Measurements from ENCODE around the gene OTULINL. TPM values are rescaled to one million over a fixed set of nuclear protein-coding genes. Genes with fewer than 3 reads are reported as not detected.

Gene OTULINL
- total RNA-seq, 1 donor from 2014 or later = 10.6 TPM

DNA sequence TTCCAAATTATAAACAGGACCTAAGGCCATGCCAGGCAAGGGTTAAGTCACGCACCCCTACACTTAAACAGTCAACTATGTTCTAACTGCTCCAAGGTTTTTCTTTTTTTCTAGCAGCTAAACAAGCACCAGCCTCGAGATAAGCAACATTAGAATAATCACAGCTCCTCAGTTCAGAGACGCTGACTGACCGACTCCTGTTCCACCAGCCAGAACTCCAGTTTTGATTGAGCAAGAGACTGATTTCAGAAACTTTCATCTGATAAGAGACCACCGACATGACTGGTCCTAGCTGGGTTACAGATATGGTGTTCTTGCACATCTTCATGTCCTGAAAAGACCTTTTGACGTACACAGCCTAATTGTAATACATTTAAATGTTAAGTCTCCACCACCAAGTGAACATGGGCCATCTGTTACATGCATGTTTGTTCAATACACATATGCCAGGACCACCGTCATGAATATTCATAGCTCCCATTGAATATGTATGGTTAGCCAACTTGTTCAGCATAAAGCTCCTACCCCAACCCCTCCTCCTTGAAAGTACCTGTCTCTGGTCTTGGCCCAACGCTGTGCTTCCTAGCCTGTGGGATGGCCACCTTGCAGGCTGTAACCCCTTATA lies 23.7 kb upstream of the OTULINL start:
- DNase-seq (ENCODE audit: low spot score) = no peak
- H3K36me3 ChIP-seq = no peaks in the 10 kb centered on the region
- no peaks in the 10 kb centered on the region for H3K79me2 ChIP-seq (ENCODE audit: low read depth)
- TF ChIP-seq, protein P1, sequence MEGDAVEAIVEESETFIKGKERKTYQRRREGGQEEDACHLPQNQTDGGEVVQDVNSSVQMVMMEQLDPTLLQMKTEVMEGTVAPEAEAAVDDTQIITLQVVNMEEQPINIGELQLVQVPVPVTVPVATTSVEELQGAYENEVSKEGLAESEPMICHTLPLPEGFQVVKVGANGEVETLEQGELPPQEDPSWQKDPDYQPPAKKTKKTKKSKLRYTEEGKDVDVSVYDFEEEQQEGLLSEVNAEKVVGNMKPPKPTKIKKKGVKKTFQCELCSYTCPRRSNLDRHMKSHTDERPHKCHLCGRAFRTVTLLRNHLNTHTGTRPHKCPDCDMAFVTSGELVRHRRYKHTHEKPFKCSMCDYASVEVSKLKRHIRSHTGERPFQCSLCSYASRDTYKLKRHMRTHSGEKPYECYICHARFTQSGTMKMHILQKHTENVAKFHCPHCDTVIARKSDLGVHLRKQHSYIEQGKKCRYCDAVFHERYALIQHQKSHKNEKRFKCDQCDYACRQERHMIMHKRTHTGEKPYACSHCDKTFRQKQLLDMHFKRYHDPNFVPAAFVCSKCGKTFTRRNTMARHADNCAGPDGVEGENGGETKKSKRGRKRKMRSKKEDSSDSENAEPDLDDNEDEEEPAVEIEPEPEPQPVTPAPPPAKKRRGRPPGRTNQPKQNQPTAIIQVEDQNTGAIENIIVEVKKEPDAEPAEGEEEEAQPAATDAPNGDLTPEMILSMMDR (IDR thresholded peaks at IDR 0.05) = no peak
- TF ChIP-seq EZH2 (IDR thresholded peaks at IDR 0.05) = no peak
- no peak for TF ChIP-seq EZH2phosphoT487 (IDR thresholded peaks at IDR 0.05)
- H3K27ac Mint-ChIP-seq = no peak overlapping the region
- H3K4me1 ChIP-seq = peaks cover 5% of the 10 kb centered on the region
- no peaks in the 10 kb centered on the region for H3K9me3 Mint-ChIP-seq
- no peaks in the 10 kb centered on the region for H3K36me3 Mint-ChIP-seq
- H3K9ac ChIP-seq = no peak overlapping the region
- no peak overlapping the region for H2AFZ ChIP-seq (replicated peaks)
- peaks cover 3% of the 10 kb centered on the region for H3K27me3 Mint-ChIP-seq (ENCODE audit: insufficient read depth, low read depth)
- H3K27me3 ChIP-seq = no peaks in the 10 kb centered on the region
- no peak overlapping the region for H3K27ac ChIP-seq
- H3K4me2 ChIP-seq = no peak overlapping the region
- H4K20me1 ChIP-seq (ENCODE audit: low read depth) = no peaks in the 10 kb centered on the region
- no peaks in the 10 kb centered on the region for H3K4me1 Mint-ChIP-seq
- no peaks in the 10 kb centered on the region for H3K9me3 ChIP-seq (ENCODE audit: low read depth)
- no peaks in the 10 kb centered on the region for H3F3A ChIP-seq (ENCODE audit: low read depth)
- no peak overlapping the region for H3K4me3 Mint-ChIP-seq
- H3K4me3 ChIP-seq = no peak overlapping the region

DNA sequence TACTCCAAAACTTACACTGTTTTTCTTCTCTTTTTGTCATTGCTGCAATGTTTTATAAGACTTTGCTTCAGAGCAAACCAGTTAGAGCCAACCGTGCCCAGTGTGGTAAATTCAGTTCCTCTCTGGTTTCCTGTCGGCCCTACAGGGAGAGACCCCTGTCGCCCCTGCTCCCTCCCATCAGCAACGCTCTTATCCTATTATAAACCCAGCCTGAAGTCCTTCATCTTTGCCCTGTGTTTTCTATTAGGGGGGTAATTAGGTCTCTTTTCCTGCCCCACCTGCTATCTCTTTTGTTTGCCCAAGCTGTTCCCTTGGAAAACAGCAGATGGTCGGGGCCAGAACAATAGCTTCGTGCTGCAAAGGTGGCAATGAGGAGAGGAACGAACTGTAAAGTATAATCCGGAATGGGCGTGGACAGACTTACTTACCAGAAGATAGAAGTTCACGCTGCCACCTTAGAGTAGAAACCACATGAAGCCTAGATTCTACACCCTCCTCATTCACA lies 21.4 kb upstream of the OTULINL start:
- no peaks in the 10 kb centered on the region for H3K9me3 ChIP-seq (ENCODE audit: low read depth)
- H3K36me3 ChIP-seq = no peaks in the 10 kb centered on the region
- no peak overlapping the region for H3K9ac ChIP-seq
- H3K27ac ChIP-seq = no peak overlapping the region
- H3K4me1 Mint-ChIP-seq = no peaks in the 10 kb centered on the region
- H2AFZ ChIP-seq (replicated peaks) = no peak overlapping the region
- H3K4me3 ChIP-seq = no peak overlapping the region
- peaks cover 5% of the 10 kb centered on the region for H3K4me1 ChIP-seq
- H3F3A ChIP-seq (ENCODE audit: low read depth) = no peaks in the 10 kb centered on the region
- no peaks in the 10 kb centered on the region for H3K79me2 ChIP-seq (ENCODE audit: low read depth)
- no peak for TF ChIP-seq EZH2 (IDR thresholded peaks at IDR 0.05)
- no peak for TF ChIP-seq EZH2phosphoT487 (IDR thresholded peaks at IDR 0.05)
- TF ChIP-seq, protein P1 (IDR thresholded peaks at IDR 0.05) = no peak
- no peaks in the 10 kb centered on the region for H3K9me3 Mint-ChIP-seq
- H3K4me3 Mint-ChIP-seq = no peak overlapping the region
- H3K27me3 Mint-ChIP-seq (ENCODE audit: insufficient read depth, low read depth) = no peaks in the 10 kb centered on the region
- no peaks in the 10 kb centered on the region for H3K36me3 Mint-ChIP-seq
- DNase-seq (ENCODE audit: low spot score) = peak; percentile 9
- H3K4me2 ChIP-seq = no peak overlapping the region
- no peaks in the 10 kb centered on the region for H4K20me1 ChIP-seq (ENCODE audit: low read depth)
- no peak overlapping the region for H3K27ac Mint-ChIP-seq
- no peaks in the 10 kb centered on the region for H3K27me3 ChIP-seq

DNA sequence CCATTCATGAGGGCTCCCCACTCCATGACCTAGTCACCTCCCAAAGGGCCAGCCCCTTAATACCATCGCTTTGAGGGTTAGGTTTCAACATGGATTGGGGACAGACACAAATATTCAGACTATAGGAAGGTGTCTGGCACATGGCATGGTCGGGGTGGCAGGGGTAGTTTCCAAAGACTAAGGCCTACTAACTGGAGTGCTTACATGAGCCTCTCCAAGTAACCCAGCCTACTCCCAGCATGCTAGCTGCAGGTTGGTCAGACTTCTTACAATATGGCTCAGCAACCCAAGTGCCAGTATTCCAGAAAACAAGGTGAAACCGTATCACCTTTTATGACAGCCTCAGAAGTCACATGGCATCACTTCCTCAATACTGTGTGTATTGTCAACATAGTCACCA lies 19.9 kb upstream of the OTULINL start:
- Histone ChIP-seq H4K20me1 (ENCODE audit: low read depth) (no peaks in the 10 kb centered on the region), H3K27me3 (no peaks in the 10 kb centered on the region), H3K4me3 (no peak overlapping the region), H3K9ac (no peak overlapping the region), H3K9me3 (ENCODE audit: low read depth) (no peaks in the 10 kb centered on the region), H3K79me2 (ENCODE audit: low read depth) (no peaks in the 10 kb centered on the region), H3K27ac (no peak overlapping the region), H3F3A (ENCODE audit: low read depth) (no peaks in the 10 kb centered on the region), H2AFZ (replicated peaks) (no peak overlapping the region), H3K36me3 (no peaks in the 10 kb centered on the region), H3K4me1 (peaks cover 5% of the 10 kb centered on the region), H3K4me2 (no peak overlapping the region)
- TF ChIP-seq EZH2 (IDR thresholded peaks at IDR 0.05) = no peak
- TF ChIP-seq EZH2phosphoT487 (IDR thresholded peaks at IDR 0.05) = no peak
- Mint-ChIP-seq H3K4me3 (no peak overlapping the region), H3K9me3 (peaks cover 2% of the 10 kb centered on the region), H3K27me3 (ENCODE audit: insufficient read depth, low read depth) (no peaks in the 10 kb centered on the region), H3K36me3 (no peaks in the 10 kb centered on the region), H3K27ac (no peak overlapping the region), H3K4me1 (no peaks in the 10 kb centered on the region)
- no peak for DNase-seq (ENCODE audit: low spot score)

DNA sequence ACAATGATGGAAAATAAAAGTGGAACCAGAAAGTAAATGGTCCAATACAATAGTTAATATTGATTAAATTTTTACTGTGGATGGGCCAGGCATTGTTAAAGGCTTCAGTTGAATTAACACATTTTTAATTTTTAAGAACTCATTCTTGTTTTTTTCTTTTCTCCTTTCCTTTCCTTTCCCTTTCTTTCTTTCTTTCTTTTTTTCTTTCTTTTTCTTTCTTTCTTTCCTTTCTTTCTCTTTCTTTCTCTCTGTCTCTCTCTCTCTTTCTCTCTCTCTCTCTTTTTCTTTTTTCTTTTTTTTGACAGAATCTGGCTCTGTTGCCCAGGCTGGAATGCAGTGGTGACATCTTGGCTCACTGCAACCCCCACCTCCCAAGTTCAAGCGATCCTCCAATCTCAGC lies 13.3 kb upstream of the OTULINL start:
- H3K4me3 ChIP-seq = no peak overlapping the region
- H3K27ac Mint-ChIP-seq = no peak overlapping the region

More for the DNA sequence above, 13.3 kb upstream of the OTULINL start:
- no peak overlapping the region for H3K9ac ChIP-seq
- no peak overlapping the region for H3K27ac ChIP-seq
- no peaks in the 10 kb centered on the region for H3K79me2 ChIP-seq (ENCODE audit: low read depth)
- no peak overlapping the region for H2AFZ ChIP-seq (replicated peaks)
- H3K9me3 Mint-ChIP-seq = peaks cover 5% of the 10 kb centered on the region
- H3K4me3 Mint-ChIP-seq = no peak overlapping the region
- H3K27me3 Mint-ChIP-seq (ENCODE audit: insufficient read depth, low read depth) = no peaks in the 10 kb centered on the region
- no peak overlapping the region for H3K4me2 ChIP-seq
- H3K27me3 ChIP-seq = no peaks in the 10 kb centered on the region
- TF ChIP-seq EZH2 (IDR thresholded peaks at IDR 0.05) = no peak
- TF ChIP-seq, protein P1 (IDR thresholded peaks at IDR 0.05) = no peak
- TF ChIP-seq EZH2phosphoT487 (IDR thresholded peaks at IDR 0.05) = no peak
- no peaks in the 10 kb centered on the region for H3K9me3 ChIP-seq (ENCODE audit: low read depth)
- H3F3A ChIP-seq (ENCODE audit: low read depth) = no peaks in the 10 kb centered on the region
- no peak for DNase-seq (ENCODE audit: low spot score)
- H4K20me1 ChIP-seq (ENCODE audit: low read depth) = no peaks in the 10 kb centered on the region
- no peaks in the 10 kb centered on the region for H3K4me1 Mint-ChIP-seq
- H3K4me1 ChIP-seq = no peaks in the 10 kb centered on the region
- no peaks in the 10 kb centered on the region for H3K36me3 ChIP-seq
- no peaks in the 10 kb centered on the region for H3K36me3 Mint-ChIP-seq
